ENCODE measurements around the gene SELENOP. TPM values are rescaled to one million over a fixed set of nuclear protein-coding genes. Genes with fewer than 3 reads are reported as not detected.
A peak's percentile ranks its signal among the peaks of the same experiment; 100 is the strongest.

Gene SELENOP
- total RNA-seq, 4 donors from 2014 or later = 323 to 965 (median 866) TPM

DNA sequence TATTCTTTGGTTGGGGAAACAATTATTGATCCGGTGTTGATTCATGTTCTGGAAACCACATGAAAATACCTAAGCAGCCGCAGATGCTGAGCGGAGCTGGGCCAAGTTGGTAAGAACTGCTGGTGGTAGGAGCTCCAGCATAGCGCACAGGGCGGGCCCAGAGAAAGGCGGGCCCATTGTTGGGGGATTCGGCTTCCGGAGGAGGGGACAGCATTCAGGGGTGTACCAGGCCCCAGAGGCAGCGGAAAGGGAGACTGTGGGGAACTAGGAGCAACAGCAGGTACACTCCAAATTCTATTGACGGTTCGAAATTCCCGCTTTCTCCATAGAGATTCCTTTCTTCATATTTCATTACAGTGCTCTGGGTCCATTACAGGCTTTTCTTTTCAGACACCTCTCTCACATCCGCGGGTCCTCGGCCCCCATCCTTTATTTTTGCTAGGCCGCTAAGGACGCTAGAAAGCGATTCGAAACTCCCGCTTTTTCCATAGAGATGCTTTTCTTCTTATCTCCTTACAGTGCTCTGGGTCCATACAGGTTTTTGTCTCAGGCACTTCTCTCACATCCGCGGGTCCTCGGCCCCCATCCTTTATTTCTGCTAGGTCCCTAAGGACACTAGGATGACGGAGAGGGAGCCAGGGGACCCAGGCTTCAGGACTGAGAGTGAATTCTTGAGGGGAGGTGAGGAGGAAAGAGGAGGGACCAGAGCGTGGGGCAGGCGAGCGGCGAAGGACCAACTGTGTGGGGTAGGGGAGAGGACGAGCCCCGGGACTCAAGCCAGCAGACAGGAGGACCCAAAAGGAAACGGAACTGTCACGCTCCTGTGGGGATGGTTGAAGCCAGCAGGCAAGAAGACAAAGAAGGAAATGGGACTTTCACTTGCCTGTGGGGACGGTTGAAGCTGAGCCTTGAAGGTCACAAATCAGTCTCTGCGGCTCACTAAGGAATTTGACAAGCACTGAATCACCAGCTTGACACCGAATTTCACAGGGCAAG is 54.8 kb downstream of the SELENOP start, which contains the start of gene CCDC152:
Gene CCDC152 (plus strand): TSS at position 213 of the 996 bp plus-strand sequence. CDS start 2,304 bp downstream, outside the sequence.
- Histone ChIP-seq H3K4me1 (peaks cover 0 to 6% (median 2%) of the 10 kb centered on the region in 4 donors), H3K9me3 (no peaks in the 10 kb centered on the region), H3K27me3 (no peaks in the 10 kb centered on the region), H3K4me3 (peak within 1 kb of the TSS; percentile 0 to 47 (median 42)), H3K36me3 (no peaks in the 10 kb centered on the region), H3K27ac (no peak within 1 kb of the TSS)
- WGBS, 2 donors = 23 to 30% methylated on average over 35 of the region's 35 CpGs
- DNase-seq (ENCODE audit: low spot score in 2 of 2) = no peak
- TF ChIP-seq CTCF (IDR thresholded peaks at IDR 0.05) (no peak), EP300 (IDR thresholded peaks at IDR 0.05) (no peak), POLR2A (IDR thresholded peaks at IDR 0.05) (no peak)

- Histone ChIP-seq H3K27me3 (no peaks in the 10 kb centered on the region), H3K36me3 (no peaks in the 10 kb centered on the region), H3K9me3 (no peaks in the 10 kb centered on the region), H3K27ac (no peak overlapping the region), H3K4me3 (no peak overlapping the region), H3K4me1 (peaks cover 0 to 6% (median 2%) of the 10 kb centered on the region in 4 donors)
- TF ChIP-seq POLR2A (IDR thresholded peaks at IDR 0.05) (no peak), CTCF (IDR thresholded peaks at IDR 0.05) (no peak), EP300 (IDR thresholded peaks at IDR 0.05) (no peak)
- 90 to 93% methylated on average over 3 of the region's 3 CpGs for WGBS, 2 donors
- no peak for DNase-seq (ENCODE audit: low spot score in 2 of 2)
Measured at GRCh38 chr5:42753099-42753498, 58.6 kb downstream of the SELENOP start.

- no peak overlapping the region for H3K4me3 ChIP-seq
- H3K27me3 ChIP-seq = no peaks in the 10 kb centered on the region
- TF ChIP-seq CTCF (IDR thresholded peaks at IDR 0.05) = no peak
- no peak for TF ChIP-seq POLR2A (IDR thresholded peaks at IDR 0.05)
- no peak for TF ChIP-seq EP300 (IDR thresholded peaks at IDR 0.05)
- no peak for DNase-seq (ENCODE audit: low spot score in 2 of 2)
- H3K27ac ChIP-seq = no peak overlapping the region
- no peaks in the 10 kb centered on the region for H3K36me3 ChIP-seq
- no peaks in the 10 kb centered on the region for H3K4me1 ChIP-seq
- no peaks in the 10 kb centered on the region for H3K9me3 ChIP-seq
- 64 to 71% methylated on average over 5 of the region's 5 CpGs for WGBS, 2 donors
Measured at GRCh38 chr5:42751044-42751443, 60.6 kb downstream of the SELENOP start.

DNA sequence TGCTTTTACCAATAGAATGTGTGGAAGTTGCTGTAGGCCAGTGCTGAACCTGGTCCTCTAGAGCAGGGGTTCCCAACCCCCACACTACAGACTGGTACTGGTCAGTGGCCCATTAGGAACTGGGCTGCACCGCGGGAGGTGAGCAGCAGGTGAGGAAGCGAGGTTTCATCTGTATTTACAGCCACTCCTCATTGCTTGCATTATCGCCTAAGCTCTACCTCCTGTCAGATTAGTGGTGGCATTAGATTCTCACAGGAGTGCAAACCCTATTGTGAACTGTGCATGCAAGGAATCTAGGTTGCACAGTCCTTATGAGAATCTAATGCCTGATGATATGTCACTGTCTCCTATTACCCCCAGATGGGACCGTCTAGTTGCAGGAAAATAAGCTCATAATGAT is 61.2 kb downstream of the SELENOP start:
- H3K4me3 ChIP-seq = no peak overlapping the region
- WGBS, 2 donors = 94 to 96% methylated on average over 5 of the region's 5 CpGs
- H3K27me3 ChIP-seq = no peaks in the 10 kb centered on the region
- DNase-seq (ENCODE audit: low spot score in 2 of 2) = no peak
- no peak for TF ChIP-seq CTCF (IDR thresholded peaks at IDR 0.05)
- no peak for TF ChIP-seq EP300 (IDR thresholded peaks at IDR 0.05)
- TF ChIP-seq POLR2A (IDR thresholded peaks at IDR 0.05) = no peak
- H3K36me3 ChIP-seq = no peaks in the 10 kb centered on the region
- no peaks in the 10 kb centered on the region for H3K9me3 ChIP-seq
- H3K4me1 ChIP-seq = no peaks in the 10 kb centered on the region
- H3K27ac ChIP-seq = no peak overlapping the region

Other genes starting within 250 kb of the SELENOP start
- 1 to 10 TPM; 2.6 to 3.9 (median 3.0) TPM for gene CCDC152, start 55.1 kb downstream of the SELENOP start, total RNA-seq
- 1 to 10 TPM; 5.4 to 9.0 (median 8.1) TPM for gene ANXA2R, start 228.4 kb upstream of the SELENOP start, total RNA-seq

All from tibial nerve (tissue), 4 donors.